AG04450 (cell line): Measurements from ENCODE around the gene TCOF1. TPM values are rescaled to one million over a fixed set of nuclear protein-coding genes. Genes with fewer than 3 reads are reported as not detected.
"Not testable (repeated sequence)": the region's sequence is repeated elsewhere in the genome, so short reads cannot be mapped to it uniquely, and the experiment has no call there.

ENCODE experiments used
- CTCF ChIA-PET: fragments of 300-600, 350-600 bp; formaldehyde crosslinking; extraction: SDS; loops from one replicate; lab custom pipeline; 2022; ENCODE audit warnings: antibody characterized with exemption, inconsistent platforms; lab: Charles Lee
- POLR2A ChIA-PET: fragments of 350-600 bp; formaldehyde crosslinking; extraction: SDS; loops from one replicate; lab custom pipeline; 2021; ENCODE audit warnings: antibody characterized with exemption, inconsistent platforms; lab: Yijun Ruan, JAX
- DNase-seq: peaks from one replicate; pipeline ENCODE4 v3.0.0-alpha.2; 2011; ENCODE audit warnings: low read depth, low spot score
- H3K27ac ChIP-seq: one replicate; pipeline ENCODE4 v1.5.1; 2012; ENCODE audit warnings: low read depth, low read length, control low read depth
- H3K27me3 ChIP-seq: one replicate; pipeline ENCODE4 v1.6.0; 2012; ENCODE audit warnings: low read length; ENCODE audit not compliant: control insufficient read depth, insufficient read depth
- H3K4me3 ChIP-seq: 2 replicates; pipeline ENCODE4 v1.5.1; 2011; ENCODE audit warnings: mild to moderate bottlenecking, low read depth, low read length, control low read depth
- H3K9me3 ChIP-seq: 2 replicates; pipeline ENCODE4 v1.5.1; 2012; ENCODE audit warnings: low read length; ENCODE audit not compliant: control insufficient read depth, insufficient read depth
- polyA plus RNA-seq: library from polyadenylated mRNA; depleted of rRNA; stranded (reverse); fragments of >200 nt; gene quantifications from 2 replicates; pipeline ENCODE4 v1.2.3, GENCODE V29; 2011
- TF ChIP-seq, protein P1 (sequence below): IDR thresholded peaks from 2 replicates; pipeline ENCODE4 v1.5.1; 2011; ENCODE audit warnings: low read depth, low read length, control low read depth, inconsistent platforms

The TCOF1 gene
- polyA plus RNA-seq, 1 experiment: 6.5 TPM

GRCh38 chr5:150412319-150413175 lies 55.0 kb downstream of the TCOF1 start, which contains the start of gene CD74:
CD74 (minus strand) TSS chr5:150412910; CDS start chr5:150412749, 161 bp downstream.
- no peaks in the 10 kb centered on the region for H3K27me3 ChIP-seq
- TF ChIP-seq, protein P1, sequence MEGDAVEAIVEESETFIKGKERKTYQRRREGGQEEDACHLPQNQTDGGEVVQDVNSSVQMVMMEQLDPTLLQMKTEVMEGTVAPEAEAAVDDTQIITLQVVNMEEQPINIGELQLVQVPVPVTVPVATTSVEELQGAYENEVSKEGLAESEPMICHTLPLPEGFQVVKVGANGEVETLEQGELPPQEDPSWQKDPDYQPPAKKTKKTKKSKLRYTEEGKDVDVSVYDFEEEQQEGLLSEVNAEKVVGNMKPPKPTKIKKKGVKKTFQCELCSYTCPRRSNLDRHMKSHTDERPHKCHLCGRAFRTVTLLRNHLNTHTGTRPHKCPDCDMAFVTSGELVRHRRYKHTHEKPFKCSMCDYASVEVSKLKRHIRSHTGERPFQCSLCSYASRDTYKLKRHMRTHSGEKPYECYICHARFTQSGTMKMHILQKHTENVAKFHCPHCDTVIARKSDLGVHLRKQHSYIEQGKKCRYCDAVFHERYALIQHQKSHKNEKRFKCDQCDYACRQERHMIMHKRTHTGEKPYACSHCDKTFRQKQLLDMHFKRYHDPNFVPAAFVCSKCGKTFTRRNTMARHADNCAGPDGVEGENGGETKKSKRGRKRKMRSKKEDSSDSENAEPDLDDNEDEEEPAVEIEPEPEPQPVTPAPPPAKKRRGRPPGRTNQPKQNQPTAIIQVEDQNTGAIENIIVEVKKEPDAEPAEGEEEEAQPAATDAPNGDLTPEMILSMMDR: no peak
- ChIA-PET POLR2A (no interaction called here), CTCF (interaction anchor here (0.5 kb wide), 1 partner anchor 140 kb away, joined by 3 read pairs; no protein-coding TSS in a partner anchor)
- H3K9me3 ChIP-seq: no peaks in the 10 kb centered on the region
- no peak for DNase-seq
- no peak within 1 kb of the TSS for H3K4me3 ChIP-seq
- H3K27ac ChIP-seq: no peak within 1 kb of the TSS

DNA sequence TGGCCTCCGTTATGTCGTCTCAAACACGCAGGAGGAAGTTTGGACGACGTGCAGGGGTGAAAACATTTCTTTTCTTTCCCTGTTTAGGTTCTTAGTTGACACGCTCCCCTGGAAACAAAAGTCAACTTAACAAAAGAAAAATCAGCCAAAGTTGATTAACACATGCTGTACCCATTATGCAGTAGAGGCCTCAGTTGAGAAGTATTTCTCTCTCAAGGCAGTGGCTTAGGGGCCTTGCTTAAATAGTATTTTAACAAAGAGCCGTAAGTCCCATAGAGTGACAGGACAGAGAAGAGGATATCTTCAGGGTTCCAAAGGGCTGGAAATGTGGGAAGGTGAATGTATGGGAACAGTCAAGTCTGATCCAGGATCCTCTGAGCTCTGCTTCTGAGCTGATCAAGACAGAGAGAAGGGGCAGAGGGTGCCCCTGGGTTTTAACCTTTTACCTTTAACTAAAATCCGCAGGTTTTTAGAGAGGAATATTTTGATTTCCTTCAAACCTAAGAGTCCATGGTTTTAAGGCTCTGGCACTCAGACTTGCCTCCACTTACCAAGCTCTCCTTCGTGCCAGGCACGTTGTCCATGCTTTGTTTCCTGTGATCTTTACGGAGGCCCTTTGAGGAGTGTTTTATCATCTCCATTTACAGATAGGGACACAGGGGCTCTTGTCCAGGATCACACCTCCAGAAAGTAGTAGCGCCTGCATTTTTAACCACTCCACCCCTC lies 55.8 kb downstream of the TCOF1 start:
- TF ChIP-seq, protein P1: no peak
- ChIA-PET POLR2A (no interaction called here), CTCF (interaction anchor here (0.5 kb wide), 1 partner anchor 141 kb away, joined by 3 read pairs; no protein-coding TSS in a partner anchor)
- Histone ChIP-seq H3K9me3 (no peaks in the 10 kb centered on the region), H3K27ac (no peak overlapping the region), H3K27me3 (no peaks in the 10 kb centered on the region), H3K4me3 (no peak overlapping the region)
- DNase-seq: no peak

GRCh38 chr5:150413902-150414790 lies 56.6 kb downstream of the TCOF1 start:
- H3K4me3 ChIP-seq, CTCF ChIA-PET, DNase-seq, H3K27me3 ChIP-seq, POLR2A ChIA-PET, H3K9me3 ChIP-seq, H3K27ac ChIP-seq: not testable (repeated sequence)

DNA sequence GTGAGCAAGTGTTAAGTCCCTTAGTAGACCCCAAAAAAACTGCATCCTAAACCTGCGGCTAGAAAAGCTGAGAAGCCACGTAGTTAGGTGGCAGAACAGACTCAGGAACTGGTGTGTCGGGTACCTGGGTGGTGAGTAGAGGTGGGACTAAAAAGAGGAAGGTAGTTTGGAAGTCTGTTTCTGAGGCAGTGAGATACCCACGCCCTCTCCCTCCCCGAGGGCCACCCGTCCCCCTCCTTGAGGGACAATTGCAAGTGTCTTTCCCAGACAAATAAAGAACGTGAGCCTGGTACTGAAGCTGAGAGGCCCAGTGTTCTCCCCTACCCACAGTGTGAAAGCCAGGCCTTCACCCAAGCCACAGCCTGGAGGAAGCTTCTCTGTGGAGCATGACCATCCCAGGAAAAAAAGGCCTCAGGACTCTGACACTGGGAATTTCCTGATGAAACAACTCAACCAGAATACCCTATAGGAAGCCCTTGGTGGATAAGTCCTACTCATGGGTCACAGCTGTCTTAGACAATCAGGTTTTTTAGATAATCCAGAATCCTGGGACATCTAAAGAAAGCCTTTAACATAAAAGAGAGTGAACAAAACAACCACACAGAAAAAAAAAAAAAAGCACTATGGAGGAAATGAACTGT lies 62.3 kb downstream of the TCOF1 start:
- no peak overlapping the region for H3K4me3 ChIP-seq
- H3K9me3 ChIP-seq: peaks cover 5% of the 10 kb centered on the region; the same call in 1 of the 2 replicates
- POLR2A ChIA-PET: interaction anchor here (0.7 kb wide), 1 partner anchor 13 kb away, joined by 7 read pairs; no protein-coding TSS in a partner anchor
- CTCF ChIA-PET: no interaction called here
- no peaks in the 10 kb centered on the region for H3K27me3 ChIP-seq
- no peak for DNase-seq
- TF ChIP-seq, protein P1: no peak
- no peak overlapping the region for H3K27ac ChIP-seq
